DLD1 (cell line): ENCODE results near the gene RNF224.

Source experiments
- in situ Hi-C: cut with HindIII; loops from 2 replicates; pipeline ENCODE4 v1.10.0; 2017; ENCODE audit warnings: low sequenced_read_pairs

RNF224 gene

DNA sequence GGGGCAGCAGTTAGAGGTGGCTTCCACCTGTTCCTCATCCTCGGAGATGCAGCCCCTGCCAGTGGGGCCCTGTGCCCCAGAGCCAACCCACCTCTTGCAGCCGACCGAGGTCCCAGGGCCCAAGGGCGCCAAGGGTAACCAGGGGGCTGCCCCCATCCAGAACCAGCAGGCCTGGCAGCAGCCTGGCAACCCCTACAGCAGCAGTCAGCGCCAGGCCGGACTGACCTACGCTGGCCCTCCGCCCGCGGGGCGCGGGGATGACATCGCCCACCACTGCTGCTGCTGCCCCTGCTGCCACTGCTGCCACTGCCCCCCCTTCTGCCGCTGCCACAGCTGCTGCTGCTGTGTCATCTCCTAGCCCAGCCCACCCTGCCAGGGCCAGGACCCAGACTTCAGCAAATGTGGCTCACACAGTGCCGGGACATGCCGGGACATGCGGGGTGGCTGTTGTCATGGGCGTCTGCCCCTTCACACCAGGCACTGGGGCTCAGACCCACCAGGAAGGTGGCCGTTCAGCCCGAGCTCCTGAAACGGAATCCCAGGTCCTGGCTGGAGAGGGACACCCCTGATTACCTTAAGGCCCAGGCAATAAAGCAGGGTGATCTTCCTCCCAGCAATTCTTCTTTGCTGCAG is 1.5 kb upstream of the RNF224 start:
- in situ Hi-C loops, result no loop called here

DNA sequence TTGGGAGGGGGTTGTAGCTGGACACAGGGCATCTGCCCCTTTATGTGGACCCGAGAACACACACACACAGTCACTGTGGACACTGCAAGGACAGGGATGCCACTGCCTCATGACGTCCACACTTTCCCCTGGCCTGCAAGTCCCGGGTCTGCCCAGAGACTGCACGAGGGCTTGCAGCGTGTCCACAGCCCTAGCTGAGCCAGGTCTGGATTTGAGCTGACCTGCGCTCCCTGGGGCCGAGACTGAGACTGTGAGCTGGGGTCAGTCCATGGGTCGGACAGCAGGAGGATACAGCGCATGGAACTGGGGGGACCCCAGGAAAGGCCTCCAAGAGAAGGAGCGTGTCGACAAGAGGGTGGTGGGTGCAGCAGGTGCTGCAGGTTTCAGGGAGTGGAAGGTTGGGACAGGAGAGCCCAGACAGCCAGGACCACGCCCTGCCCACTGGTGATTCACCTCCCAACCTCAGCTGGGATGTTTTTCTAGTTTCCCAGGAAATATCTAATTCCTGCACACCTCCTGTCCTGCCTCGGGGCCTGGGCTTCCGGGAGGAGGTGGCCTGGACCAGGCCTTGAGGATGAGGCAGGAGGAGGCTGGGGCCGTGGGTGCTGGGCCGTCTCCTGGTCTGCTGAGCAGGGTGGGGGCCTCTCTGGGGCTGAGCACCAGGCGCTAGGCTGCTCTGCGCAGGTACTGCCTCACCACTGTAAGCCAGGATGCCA is 806 bp upstream of the RNF224 start:
- in situ Hi-C loops, result no loop called here

DNA sequence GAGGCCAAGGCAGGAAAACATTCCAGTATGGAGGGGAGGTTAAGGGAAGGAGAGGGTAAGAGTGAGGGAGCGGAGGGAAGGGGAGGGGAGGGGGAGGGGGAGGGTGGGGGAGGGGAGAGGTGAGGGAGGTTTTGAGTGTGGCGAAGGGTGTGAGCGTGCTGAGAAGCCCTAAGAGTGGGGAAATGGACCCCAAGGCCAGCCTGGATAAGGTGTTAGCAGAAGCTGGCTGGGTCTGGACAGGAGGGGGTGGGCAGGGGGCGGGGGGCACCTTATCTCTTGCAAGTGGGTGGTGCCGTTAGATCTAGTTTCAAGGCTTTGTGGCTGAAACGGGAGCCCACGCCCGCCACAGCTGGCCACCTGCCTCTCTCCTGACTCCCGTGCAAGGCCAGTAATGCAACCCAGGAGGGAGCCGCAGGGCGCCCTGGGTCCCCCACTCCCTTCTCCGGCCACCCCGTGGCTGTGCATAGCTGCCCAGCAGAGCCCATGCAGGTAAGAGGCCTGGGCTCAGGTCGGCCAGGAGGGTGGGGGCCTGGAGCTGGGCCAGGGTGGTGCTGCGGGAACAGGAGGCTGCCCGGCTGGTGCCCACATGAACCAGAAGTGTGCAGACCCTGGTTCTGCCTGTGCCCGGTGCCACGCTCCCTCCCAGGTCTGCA is 677 bp downstream of the RNF224 start:
- in situ Hi-C loops, result no loop called here

DNA sequence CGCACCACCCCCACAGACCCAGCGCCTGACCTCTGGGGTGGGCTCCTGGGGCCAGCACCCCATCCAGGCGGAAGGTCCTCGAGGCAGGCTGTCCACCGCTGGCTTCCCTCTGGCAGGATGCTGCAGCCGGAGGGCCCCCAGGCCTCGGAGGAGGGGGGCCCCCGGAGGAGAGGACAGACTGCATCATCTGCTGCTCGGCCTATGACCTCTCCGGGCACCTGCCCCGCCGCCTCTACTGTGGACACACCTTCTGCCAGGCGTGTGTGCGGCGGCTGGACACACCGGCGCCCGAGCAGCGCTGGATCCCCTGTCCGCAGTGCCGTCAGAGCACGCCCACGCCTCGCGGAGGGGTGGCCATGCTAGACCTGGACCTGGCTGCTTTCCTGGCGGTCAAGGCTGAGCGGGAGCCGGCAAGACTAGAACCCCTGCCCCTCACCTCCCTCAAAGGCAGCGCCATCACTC is 1.2 kb downstream of the RNF224 start:
- in situ Hi-C loops, result no loop called here

DNA sequence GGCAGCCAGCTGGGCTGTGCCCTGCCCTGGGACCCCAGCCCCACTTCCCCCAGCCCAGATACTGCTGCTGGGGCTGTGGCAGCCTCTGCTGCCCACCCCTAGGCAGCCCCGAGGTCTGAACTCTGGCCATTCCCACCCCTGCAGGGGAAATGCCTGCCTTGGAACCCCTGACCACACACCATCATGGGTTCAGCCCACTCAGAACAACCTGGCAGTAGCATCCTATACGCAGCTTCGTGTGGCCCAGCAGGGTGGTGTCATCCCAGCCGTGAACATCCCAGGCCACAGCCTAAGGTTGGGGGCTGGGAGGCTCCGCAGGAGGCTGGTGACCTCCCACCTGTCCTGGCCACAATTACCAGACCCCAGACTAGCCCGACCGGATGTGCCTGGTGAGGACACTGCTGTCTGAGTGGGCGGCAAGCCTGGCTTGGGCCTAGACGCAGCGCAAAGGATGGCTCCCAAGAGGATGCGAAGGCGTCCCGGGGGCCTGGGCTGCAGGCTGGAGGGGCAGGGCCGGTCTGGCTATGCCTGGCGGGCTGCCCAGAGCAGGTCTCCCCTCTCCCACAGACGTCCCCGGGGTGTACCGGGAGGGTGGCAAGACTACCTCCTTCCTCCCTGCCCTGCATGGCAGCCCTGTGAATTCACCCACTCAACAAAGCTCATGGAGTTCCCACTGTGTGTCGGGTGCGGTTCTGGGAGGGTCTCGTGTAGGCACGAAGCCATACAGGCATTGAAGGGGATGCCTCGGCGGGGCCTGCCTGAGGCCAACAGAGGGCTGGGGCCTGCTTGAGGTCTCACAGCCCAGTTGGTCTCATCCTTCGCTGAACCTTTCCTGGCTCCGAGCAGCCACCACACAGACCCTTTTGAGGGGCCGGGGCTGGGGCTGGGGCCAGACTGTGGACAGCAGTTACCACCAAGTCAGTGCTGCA is 1.9 kb downstream of the RNF224 start:
- in situ Hi-C loops, result no loop called here

DNA sequence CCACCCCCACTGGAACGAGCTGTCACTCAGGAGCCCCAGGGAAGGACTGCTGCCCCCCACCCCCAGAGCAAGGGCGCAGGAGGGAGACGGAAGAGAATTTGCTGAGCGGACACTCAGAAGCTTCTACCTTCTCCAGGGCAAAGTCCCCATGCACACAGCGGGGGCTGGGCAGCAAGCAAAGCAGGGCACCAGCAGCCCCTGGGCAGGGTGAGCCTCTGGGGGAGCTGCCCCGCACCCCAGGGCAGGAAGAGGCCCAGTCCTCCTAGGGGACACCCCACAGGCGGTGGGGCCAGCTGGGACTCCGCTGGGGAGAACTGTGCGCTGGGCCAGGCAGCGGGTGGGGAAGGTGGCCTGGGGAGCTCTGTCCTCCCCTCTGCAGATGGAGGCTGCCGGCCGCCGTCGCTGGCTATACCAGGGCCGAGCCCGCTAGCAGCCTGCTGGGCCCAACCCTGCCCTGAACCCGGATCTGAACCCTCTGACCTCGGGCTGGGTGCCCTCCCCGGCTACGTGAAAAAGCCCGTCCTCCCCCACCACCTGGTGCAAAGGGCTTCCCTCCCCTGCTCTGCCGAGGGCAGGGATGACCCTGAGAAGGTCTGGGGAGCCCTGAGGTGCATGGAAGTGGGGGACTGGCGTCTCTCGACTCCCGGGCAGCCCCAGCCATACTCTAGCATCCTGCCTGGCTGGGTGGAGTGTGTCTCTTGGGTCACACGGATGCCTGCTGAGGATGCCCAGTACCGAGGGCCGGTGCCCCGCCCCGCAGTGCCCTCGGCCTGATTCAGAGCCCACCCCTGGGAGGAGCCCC is 2.8 kb downstream of the RNF224 start:
- in situ Hi-C loops, result no loop called here

DNA sequence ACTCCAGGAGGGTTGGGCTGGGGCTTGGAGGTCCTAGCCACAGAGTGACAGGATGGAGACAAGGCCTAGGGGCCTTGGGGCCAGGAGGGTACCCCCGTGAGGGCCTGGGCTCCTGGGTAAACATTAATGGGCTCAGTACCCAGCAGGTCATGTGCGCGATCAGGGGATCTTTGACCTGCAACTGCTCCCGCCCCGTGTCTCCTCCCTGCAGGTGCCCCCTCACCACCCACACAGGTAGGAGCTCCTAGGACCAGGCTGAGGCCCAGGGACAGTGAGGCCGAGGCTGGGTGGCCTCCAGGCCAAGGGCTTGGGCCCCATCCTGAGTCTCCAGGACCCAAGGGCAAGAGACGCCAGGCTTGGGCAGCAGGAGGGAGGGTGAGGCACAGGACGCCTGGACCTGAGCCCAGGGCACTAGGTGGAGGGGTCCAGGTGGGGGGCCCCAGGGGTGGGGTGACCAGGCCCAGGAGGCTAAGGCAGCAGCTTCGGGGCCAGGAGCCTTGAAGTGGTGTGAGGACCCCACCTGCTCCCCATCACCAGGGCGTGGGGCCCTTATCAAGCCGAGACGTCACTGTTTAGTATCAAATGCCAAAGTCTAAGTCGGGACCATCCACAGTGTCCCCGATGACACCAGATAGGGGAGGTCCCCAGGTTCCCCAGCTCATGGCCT is 3.5 kb downstream of the RNF224 start, which contains the start of gene SLC34A3:
TSS of gene SLC34A3 (plus strand) at position 197 of the 667 bp plus-strand sequence. CDS start 802 bp downstream, outside the sequence.
- in situ Hi-C loops, result no loop called here

DNA sequence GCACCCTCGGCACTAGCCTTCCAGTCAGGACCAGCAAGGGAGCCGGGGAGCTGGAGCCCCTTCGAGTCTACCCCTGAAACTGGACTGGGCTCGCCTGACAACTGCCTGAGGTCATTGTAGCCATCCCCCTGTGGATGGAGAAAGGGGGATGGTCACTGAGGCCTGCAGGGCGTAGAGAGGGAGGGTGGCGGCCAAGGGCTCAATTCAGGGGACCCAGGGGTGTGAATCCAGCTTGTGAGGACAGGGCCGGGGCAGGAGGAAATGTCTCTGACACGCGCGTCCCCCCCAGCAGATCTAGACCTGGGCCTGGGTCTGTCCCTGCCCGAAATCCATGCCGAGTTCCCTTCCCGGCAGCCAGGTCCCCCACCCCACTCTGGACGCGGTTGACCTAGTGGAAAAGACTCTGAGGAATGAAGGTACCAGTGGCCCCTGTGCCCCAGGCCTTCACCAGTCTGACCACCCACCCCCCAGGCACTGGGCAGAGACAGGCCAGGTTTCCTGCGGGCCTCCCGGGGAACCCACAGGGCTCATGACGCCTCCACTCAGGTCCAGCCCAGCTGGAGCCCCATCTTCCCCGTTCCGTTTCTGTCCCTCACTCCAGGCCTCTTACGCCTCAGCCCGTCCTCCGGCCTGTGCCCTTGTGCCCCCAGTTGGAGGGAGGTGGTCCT is 4.2 kb downstream of the RNF224 start:
- in situ Hi-C loops, result no loop called here

DNA sequence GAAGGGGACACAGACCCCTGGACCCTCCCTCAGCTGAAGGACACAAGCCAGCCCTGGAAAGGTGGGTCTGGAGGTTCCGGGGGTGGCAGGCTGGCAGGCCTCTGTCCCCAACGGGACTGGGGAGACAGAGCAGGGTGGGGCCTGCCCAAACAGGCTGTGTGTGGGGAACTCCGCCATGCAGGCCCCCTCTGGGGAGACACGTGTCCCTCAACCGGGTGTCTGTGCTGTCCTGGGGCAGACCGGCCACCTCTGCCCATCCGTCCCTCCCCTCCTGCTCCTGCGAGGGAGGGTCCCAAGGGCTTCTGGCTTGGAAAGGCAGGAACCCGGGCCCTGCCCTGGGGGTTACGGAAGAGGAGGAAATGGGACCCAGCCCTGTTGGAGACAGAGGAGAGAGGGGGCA is 4.8 kb downstream of the RNF224 start:
- in situ Hi-C loops, result no loop called here

DNA sequence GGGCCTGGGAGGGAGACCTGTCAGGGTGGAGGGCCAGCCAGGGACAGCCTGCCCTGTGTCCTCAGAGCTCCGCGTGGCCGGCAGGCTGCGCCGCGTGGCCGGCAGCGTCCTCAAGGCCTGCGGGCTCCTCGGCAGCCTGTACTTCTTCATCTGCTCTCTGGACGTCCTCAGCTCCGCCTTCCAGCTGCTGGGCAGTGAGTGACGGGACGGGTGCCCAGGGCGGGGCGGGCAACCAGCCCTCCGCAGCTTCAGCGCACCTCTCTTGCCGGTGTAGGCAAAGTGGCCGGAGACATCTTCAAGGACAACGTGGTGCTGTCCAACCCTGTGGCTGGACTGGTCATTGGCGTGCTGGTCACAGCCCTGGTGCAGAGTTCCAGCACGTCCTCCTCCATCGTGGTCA is 5.2 kb downstream of the RNF224 start:
- in situ Hi-C loops, result no loop called here

DNA sequence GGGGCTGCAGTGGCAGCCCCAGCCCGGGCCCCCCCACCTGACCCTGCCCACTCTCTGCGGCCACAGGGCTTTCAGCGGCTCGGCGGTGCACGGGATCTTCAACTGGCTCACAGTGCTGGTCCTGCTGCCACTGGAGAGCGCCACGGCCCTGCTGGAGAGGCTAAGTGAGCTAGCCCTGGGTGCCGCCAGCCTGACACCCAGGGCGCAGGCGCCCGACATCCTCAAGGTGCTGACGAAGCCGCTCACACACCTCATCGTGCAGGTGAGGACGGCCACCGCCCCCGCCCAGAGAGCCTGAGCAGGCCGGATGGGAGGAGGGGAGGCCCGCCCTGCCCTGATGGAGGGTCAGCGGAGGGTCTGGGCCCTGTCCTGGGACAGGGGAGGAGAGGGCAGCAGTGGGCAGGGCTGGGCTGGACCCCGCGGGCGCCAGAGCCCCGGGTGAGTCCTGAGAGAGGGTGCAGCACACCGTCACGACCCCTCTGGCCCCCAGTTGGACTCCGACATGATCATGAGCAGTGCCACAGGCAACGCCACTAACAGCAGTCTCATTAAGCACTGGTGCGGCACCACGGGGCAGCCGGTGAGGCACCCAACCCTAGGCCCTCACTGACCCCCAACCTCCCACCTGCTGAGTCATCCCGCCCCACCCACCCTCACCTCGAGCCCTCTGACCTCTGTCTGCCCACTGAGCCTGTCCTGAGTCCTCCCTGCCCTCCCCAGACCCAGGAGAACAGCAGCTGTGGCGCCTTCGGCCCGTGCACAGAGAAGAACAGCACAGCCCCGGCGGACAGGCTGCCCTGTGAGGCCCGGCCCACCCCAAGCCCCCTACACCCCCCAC is 6.1 kb downstream of the RNF224 start:
- in situ Hi-C loops, result no loop called here

DNA sequence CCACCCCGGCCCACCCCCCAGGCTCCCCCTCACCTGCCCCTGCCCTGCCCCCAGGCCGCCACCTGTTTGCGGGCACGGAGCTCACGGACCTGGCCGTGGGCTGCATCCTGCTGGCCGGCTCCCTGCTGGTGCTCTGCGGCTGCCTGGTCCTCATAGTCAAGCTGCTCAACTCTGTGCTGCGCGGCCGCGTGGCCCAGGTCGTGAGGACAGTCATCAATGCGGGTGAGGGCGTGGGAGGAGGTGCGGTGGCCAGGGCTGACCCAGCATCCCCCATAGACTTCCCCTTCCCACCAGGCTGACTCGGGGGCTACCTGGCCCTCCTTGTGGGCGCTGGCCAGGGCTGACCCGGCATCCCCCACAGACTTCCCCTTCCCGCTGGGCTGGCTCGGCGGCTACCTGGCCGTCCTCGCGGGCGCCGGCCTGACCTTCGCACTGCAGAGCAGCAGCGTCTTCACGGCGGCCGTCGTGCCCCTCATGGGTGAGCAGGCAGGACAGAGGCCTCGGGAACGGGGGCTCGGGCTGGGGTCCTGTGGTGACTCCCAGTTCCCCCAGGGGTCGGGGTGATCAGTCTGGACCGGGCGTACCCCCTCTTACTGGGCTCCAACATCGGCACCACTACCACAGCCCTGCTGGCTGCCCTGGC is 6.9 kb downstream of the RNF224 start:
- in situ Hi-C loops, result no loop called here

DNA sequence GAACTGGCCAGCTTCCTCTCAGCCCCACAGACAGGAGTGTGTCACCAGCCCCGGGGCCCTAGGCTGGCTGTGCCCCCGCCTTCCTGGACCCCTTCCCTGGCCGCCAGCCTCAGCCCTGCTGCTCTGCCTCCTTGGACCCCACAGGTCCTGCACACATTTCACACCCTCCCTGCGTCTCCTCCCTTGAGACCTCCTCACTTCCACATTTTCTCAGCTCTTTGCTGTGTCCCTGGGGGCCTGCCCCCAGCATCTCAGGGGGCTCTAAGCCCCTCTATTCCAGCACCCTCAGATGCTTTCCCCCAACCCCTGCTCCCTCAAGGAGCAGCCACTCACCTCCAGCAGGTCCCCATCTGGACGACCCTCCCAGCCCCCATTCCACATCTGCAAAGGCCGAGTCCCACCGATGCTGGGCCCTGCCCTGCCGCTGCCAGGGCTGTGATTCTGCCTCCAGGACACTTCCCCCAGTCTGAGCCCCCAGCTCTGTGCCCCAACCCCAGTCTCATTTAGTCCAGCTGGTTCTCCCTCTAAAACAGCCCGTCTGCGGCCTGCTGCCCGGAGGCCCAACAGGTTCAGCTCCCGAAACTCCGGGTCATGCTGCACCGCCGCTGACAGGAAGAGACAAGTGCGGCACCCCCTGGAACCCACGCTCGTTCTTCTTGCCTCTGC is 7.6 kb downstream of the RNF224 start:
- in situ Hi-C loops, result no loop called here

DNA sequence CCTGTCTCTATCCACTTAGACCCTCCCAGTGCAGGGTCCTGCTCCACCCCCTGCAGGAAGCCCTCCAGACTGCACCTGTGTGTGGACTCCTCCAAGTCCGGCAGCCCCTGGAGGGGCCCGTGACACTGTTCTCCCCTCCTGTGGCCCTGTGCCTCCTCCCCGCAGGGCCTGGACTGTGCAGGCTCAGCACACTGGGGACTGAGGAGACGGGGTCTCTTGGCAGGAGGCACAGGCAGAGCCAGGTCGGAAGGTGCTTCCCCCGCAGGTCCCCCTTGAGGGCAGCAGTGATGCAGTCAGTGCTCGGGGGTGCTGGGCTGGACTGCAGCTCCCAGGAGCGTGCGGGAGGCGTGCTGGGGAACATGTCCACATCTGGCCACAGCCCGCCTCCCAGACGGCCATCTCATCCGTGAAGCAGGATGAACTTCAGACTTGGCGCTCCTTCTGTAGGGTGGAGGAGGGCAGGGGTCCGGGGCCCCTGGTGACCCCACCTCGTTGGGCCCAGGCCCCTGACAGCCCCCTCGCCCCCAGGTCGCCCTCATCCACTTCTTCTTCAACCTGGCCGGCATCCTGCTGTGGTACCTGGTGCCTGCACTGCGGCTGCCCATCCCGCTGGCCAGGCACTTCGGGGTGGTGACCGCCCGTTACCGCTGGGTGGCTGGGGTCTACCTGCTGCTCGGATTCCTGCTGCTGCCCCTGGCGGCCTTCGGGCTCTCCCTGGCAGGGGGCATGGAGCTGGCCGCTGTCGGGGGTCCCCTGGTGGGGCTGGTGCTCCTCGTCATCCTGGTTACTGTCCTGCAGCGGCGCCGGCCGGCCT is 8.3 kb downstream of the RNF224 start:
- in situ Hi-C loops, result no loop called here

DNA sequence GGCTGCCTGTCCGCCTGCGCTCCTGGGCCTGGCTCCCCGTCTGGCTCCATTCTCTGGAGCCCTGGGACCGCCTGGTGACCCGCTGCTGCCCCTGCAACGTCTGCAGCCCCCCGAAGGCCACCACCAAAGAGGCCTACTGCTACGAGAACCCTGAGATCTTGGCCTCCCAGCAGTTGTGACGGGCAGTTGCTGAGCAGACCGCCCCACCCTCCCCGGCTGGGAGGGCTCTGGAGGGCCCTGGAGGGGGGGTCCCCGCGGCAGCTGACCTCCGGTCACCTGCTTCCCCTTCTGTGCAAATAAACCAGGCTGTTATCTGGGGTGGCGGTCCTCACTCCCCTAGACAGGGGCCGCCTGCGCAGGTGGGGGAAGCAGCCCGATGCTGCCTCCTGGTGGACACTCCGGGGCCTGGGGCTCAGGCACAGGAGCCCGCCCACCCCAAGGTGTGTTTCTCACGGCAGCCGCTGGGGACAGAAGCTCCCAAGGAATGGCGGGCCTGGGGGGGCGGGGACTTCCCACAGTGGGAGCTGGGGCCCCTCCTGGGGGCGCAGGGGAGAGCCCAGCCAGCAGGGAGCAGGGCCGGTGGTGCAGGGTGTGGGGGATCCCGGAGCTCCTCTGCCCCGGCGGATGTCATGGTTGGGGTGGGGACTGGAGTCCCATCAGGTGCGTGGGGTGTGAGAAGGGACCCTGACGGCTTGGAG is 9.1 kb downstream of the RNF224 start:
- in situ Hi-C loops, result no loop called here

DNA sequence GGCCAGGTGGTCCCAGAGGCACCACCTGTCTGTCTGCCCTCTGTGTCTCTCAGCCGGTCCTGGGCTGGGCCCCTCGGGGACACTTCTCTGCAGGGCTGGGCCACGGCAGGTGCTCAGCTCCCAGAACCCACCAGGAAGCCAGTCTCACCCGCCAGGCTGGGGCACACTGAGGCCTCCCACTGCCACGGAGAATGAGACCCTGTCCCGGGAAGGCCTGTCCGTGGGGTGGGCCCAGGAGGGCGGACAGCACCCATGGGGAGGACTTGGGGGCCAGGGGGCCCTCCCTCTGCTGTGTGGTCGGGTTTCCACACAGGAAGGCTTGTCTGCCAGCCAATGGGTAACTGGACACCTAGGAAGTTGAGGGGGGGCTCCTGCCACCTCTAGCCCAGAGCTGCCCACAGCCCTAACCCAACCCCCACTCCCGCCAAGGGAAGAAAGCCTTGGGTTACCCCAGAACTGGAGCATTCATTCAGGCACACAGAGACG is 9.7 kb downstream of the RNF224 start:
- in situ Hi-C loops, result no loop called here
